Measurements from ENCODE around the gene ZNF783.
A peak's percentile ranks its signal among the peaks of the same experiment; 100 is the strongest.
"Not testable (repeated sequence)": the region's sequence is repeated elsewhere in the genome, so short reads cannot be mapped to it uniquely, and the experiment has no call there.

Gene ZNF783

GRCh38 chr7:149306854-149307253 lies 44.9 kb downstream of the ZNF783 start:
- no peak for DNase-seq

DNA sequence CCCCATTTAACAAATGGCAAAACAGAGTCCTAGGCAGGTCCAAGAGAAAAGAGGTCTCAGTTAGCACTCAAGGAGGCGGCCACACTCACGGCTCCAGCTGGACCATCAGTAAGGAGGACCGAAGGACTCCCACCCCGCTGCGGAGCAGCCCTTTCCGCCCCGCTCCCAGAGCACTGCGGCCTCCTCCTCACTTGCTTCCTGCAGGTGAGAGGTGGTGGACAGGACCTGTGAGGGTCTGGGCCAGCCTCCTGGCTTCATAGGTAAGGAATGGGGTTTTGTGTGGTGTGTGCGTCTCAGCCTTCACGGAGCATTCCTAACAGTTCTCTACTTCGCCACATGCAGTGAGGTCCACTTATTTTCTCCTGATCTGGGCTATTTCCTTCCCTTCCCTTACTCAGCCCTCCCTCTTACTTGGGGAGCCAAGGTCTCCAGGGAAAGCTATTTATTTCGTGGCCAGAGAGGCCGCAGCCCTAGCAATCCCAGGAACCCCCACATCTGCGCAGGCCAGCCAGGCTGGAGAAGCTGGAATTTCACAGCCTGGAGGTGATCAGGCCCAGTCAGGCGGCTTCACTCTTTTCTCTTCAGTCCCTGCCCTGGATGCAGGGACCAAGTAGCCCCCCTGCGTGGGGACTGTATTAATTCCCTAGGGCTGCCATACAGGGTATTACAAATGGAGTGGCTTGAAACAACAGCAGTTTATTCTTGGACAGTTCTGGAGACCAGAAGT lies 45.9 kb downstream of the ZNF783 start:
- no peak for DNase-seq

DNA sequence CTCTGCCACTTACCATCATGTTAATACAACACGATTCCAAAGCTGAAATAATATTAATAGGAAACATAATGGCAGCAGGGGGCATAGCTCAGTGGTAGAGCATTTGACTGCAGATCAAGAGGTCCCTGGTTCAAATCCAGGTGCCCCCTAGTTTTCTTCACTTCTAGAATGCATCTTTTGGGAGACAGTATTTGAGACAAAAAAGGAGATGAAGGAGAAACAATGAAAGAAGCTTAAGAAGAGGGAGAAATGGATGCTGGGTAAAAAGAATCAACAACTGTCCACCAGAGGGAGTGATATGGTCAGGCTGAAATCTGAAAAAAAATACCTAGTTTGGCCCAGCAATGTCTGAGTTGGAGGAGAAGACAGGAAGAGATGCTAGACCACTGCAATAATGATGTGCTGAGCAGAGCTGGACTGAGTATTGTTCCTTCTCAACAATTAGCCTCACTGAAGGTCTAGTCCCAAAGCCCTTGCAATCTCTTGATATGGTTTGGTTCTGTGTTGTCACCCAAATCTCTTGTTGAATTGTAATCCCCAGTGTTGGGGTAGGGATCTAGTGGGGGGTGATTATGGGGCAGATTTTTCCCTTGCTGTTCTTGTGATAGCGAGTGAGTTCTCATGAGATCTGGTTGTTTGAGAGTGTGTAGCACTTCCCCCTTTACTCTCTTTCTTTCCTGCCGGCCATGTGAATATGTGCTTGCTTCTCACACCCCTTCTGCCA lies 48.3 kb downstream of the ZNF783 start:
- DNase-seq = peak; percentile 57

DNA sequence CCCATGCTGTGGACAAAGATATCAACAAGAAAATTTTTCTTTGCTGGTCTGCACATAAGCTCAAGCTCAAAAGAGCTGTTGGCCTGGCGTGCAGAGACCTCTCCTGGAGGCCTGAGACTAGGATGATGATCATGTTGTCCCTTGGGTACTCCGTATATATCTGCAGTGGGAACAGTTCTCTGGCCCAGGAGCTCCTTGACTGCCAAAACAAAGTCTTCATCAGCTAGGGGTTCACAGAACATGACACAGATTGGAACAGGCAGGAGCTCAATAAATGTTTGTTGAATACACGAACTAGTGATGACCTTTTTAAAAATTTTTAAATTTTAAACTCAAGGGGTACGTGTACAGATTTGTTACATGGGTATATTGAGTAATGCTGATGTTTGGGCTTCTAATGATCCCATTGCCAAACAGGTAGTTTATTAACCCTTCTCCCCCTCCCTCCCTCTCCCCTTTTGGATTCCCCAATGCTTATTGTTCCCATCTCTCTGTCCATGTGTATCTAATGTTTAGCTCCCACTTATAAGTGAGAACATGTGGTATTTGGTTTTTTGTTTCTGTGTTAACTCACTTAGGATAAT lies 49.1 kb downstream of the ZNF783 start:
- DNase-seq = no peak

GRCh38 chr7:149313981-149314380 lies 52.0 kb downstream of the ZNF783 start:
- DNase-seq = no peak

DNA sequence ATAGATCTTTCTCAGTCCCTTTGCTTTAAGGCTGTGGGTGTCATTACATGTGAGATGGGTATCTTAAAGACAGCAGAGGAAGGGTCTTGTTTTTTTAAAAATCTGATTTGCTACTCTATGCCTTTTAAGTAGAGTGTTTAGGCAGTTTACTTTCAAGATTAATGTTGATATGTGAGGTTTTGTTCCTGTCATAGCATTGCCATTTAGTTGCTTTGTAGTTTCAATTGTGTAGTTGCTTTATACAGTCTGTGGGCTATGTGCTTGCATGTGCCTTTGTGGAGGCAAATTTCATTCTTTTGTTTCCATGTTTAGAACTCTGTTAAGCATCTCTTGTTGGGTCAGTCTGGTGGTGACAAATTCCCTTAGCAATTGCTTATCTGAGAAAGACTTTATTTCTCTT lies 54.6 kb downstream of the ZNF783 start:
- no peak for DNase-seq

- DNase-seq = no peak
Measured at GRCh38 chr7:149317496-149317895, 55.5 kb downstream of the ZNF783 start.

DNA sequence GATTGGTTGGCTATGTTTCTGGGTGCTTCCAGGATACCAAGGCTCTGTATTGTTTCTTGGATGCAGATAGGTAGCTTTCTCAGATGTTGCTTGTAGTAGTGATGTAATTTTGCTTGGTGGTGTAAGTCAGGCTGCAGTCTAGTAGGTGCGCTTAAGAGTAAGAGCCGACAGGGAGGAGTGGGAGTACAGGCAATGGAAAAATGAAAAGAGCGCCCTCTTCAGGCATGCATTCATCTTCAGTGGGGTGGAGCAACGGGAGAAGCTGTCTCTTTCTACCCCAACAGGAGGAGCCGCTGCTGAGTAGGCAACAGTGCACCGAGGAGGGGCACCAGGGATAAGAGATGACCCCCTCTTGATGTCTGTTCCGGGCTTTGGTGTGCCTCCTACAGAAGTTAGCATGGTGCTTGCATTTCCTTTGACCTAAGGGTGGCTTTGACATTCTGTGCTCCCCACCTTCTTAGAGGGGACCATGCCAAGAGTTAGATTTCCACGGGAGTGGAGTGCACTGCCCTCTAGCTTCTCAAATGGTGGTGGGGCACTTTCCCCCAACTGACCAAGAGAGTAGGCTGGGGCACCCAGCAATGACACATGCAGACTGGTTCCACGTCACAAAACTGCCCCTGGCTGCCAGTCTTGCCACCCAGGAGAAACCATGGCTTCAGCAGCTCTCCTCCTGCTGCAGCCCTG lies 56.1 kb downstream of the ZNF783 start:
- no peak for DNase-seq

DNA sequence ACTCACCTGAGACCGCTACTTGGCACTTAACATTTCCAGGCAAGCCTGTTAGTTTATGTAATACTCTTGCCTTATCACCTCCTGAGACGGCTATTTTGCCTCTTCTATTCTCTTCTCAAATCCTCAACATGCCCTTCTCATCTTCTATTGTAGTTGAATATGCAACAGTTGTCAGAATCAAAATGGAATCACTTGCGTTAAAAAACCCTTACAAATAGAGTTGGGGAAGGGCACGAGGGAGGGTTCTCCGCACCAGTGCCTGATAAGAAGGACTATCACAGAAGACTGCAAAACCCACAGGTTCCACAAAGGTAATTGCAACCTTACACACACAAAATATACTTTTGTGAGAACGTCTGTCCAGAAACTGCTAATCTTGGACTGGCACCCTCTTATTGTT lies 57.4 kb downstream of the ZNF783 start:
- no peak for DNase-seq

GRCh38 chr7:149320313-149321124 lies 58.5 kb downstream of the ZNF783 start:
- DNase-seq = no peak

DNA sequence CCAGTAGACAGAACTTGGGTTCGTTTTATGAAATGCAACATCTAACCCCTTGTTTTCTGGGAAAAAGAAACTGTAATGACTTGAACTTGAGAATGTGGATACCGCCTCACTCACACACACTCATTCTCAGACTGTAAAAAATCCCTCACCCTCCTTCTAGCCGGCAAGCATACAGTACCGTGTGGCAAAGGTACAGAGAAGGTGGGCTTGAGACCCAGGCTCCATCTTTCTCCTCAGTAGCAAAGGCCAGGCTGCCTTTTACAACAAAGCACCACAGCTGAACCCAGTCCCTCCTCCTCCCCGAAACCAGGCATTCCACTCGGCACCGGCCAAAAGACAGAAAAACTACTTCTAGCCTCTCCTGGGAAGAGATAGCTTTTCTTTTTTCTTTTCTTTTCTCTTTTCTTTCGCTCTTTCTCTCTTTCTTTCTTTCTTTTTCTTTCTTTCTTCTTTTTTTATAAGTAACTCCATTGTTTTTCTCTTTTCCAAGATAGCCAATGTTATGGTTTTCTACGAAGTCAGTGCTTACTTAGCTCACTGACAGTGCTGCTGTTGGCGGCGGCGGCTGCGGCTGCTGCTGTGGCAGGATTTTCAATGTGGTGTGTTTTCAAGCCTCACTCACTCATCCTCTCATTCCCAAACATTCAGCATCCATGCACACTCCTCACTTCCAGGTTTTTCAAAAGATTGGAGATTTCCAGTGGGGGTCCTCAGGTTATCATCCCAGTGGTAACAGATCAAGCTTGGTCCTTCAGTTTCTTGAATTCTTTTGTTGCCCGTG lies 59.3 kb downstream of the ZNF783 start:
- not testable (repeated sequence) for DNase-seq

- DNase-seq = no peak
Measured at GRCh38 chr7:149321978-149322541, 60.1 kb downstream of the ZNF783 start.

DNA sequence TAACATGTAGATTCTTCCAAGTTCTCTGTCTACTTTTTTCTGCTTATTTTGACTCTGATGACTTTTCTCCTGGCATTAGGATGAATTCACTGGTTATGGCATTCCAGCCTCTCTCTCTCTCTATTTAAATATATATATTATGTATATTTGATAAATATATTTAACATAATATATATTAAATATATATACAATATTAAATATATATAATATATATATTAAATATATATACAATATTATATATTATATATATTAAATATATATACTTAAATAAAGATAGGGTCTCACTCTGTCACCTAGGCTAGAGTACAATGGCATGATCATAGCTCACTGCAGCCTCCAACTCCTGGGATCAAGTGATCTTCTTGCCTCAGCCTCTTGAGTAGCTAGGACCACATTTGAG lies 60.7 kb downstream of the ZNF783 start:
- DNase-seq = no peak

- DNase-seq = peak; percentile 25
Measured at GRCh38 chr7:149325248-149325647, 63.3 kb downstream of the ZNF783 start.

DNA sequence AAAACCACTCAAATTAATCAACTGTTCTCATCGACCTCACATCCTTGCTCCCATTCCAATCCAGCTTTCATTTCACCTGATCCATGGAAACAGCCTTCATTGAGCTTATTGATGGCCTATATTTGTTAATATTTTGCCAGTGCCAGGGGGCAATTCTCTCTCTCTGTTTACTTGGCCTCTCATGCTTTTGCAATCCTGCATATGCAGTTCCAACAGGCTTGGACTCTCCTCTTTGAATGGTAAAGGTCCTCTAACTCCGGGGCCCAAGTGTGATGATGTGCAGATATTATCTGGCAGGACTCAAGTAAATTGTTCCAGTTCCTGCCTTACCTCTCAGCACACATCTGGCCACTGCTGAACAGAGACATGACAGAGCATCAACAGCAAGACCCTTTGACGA lies 67.3 kb downstream of the ZNF783 start:
- no peak for DNase-seq

DNA sequence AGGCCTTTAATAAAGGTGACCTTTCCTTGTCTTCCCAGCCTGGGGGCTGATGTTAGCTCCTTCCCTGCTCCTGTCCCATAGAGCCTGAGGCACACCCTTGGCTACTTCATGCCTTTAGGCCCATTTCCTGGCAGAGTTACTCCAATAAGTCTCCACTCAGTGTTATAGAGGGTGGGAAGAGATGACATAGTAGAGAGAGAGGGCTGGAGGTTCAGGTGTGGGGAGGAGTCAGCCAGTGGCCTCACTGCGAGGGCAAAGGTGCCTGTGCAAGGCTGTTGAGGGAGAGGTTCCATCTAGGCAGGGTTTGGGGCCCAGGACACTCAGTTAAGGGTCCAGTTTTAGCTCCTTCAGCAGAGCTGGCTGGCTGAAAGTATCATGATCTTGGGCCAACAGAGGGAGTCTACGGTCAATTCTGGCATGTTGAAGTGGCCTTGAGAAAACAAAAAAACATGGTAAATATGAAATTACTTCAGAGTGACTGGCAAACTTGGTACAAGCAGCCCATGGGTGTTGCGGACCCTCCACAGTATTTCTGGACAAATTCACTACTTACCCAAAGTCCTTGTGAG lies 67.9 kb downstream of the ZNF783 start:
- no peak for DNase-seq

DNA sequence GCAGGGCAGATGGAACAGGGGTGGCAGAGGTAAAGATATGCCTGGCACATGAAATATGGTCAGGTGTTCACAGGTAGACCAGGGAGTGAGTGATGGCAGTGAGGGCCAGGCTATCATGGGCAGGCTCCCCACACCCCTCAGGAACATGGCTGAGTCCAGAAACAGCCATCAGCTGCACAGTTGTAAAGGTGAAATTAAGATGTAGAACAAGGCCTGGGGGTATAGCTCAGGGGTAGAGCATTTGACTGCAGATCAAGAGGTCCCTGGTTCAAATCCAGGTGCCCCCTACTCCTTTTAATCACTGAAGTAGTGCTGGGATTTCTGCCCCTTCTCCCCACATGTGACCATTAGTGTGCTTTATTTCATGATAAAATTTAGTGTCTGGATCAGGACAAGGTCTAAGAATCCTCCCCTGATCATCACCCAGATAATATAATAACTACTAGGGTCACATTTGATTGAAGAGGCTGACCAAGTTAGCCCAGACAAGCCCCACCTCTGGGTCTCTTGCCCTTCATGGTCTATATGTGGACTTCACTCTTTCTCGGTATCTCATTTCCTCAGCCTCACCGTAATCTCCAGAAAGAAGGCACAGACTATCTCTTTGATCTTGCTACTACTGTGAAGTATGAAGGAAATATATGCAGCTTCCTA lies 69.0 kb downstream of the ZNF783 start:
- no peak for DNase-seq

- not testable (repeated sequence) for DNase-seq
Measured at GRCh38 chr7:149332602-149333320, 70.8 kb downstream of the ZNF783 start.

GRCh38 chr7:149333321-149333717 lies 71.3 kb downstream of the ZNF783 start:
- DNase-seq = no peak

- peak; percentile 55 for DNase-seq
Measured at GRCh38 chr7:149334219-149334618, 72.2 kb downstream of the ZNF783 start.
